HG03103 (cell line): ENCODE data around the gene PODXL2.

Source experiments
- ATAC-seq: cut with Tn5 transposase; IDR thresholded peaks from one replicate; pipeline ENCODE4 v1.9.1; 2021; ENCODE audit warnings: low read depth; ENCODE audit not compliant: unreplicated experiment

The PODXL2 gene

GRCh38 chr3:127718245-127718915 is 89.4 kb downstream of the PODXL2 start:
- ATAC-seq = no peak

DNA sequence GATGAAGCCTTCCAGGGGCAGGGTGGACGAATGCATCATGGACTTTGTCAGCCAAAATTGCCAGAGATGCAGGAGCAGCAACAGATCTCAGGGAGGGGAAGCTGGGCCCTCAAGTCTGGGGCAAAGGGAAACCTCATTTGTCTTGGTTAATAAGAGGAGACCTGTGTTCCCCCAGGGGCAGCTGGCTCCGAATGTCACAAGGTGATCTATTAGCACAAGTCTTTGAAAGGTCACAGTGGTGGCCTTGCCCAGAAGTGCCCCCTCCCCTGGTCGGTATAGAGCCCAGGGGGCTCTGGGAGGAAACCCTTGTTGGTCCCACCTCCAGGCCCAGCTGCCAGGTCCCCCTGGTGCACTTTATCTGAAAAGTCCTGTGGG is 89.9 kb downstream of the PODXL2 start:
- no peak for ATAC-seq

DNA sequence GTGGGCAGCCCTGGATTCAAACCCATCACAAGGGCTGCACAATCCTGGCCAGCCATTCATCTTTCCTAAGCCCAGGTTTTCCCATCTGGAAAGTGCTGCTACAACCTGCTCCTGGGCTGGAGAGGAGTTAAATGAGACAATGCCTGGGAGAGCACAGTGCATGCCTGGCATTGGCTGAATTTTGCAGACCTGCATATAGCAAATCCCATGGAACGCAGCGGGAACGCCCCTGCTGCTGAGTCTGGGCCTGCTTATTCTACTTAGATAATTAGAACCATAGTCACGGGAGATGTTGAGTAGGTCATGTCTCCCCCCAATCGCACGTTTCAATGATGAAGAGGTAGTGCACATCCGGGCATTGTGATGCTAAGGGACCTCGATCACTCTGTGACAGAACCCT is 90.4 kb downstream of the PODXL2 start:
- no peak for ATAC-seq

- ATAC-seq = no peak
These were observed 91.3 kb downstream of the PODXL2 start for GRCh38 chr3:127720161-127720823.

DNA sequence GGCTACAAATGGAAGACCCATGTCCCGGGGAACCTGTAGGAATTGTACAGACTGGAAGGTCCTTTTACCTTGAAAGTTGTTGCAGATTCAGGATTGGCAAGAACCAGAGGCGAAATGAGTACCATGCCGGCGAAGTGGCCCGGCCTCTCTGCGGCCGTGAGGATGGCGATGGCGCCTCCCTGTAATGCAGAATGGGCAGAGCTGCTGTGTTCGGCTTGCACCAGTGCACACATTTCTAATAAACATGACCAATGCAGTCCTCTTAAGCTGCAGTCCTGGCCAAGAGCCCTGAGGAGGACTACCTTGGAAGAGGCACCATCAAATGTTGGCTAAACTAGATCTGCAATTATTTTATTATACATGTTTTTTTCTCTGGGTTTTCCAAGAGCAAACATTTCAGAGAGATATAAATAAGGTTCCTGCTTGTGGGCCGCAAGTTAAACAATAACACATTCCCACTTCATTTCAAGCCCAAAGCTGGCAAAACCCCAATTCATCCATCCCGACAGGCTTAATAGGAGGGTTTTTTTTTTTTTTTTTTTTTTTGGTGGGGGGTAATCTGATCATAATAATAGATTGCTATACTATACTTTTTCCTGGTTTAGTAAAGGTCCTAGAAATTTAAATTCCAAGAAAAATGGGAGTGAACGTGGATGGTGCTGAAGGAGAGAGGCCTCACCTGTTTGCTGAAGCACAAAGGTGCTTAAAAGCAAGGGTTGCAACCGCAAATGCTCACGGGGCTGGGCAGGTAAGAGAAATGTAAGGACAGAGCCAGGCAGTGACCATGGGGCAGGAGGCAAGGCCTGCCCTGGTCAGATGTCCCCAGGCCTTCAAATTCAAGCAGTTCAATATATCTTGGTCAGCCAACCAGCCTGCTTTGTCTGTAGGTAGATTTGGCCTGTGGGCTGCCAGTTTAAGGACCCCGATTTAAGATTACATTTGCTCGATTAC is 92.3 kb downstream of the PODXL2 start:
- ATAC-seq = no peak

DNA sequence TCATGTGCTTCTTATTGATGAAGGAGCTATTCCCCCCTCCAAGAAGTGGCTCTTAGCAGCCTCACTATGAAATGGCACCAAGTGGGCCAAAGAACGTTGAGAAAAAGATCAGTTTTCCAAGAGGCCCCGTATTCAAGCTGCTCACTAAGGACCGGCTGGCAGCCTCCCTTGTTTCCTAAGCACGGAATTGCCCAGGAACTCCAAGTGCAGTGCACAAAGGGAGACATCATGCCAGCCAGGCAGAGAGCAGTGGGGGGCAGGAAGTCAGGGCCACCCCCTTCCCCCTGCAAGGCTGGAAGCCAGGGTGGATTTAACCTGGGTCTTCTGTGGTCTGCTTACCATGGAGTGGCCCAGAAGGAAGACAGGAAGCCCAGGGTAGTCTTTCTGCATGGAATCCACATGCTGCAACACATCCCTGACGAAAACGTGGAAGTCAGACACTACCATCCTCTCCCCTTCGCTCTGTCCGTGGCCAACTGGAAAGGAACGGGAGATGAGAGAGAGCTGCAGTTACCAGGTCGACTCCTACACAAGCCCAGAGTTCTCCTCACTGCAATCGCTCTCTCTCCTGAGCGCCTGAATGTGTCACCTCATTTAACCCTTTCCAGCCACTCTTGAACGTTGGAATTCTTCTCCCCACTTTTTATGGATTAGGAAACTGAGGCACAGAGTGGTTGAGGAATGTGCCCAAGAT is 93.3 kb downstream of the PODXL2 start:
- ATAC-seq = no peak
